Measurements from ENCODE around the gene KRT23. TPM values are rescaled to one million over a fixed set of nuclear protein-coding genes. Genes with fewer than 3 reads are reported as not detected.
A peak's percentile ranks its signal among the peaks of the same experiment; 100 is the strongest.

Gene KRT23
- total RNA-seq, 1 donor from 2014 or later: 17.1 TPM

DNA sequence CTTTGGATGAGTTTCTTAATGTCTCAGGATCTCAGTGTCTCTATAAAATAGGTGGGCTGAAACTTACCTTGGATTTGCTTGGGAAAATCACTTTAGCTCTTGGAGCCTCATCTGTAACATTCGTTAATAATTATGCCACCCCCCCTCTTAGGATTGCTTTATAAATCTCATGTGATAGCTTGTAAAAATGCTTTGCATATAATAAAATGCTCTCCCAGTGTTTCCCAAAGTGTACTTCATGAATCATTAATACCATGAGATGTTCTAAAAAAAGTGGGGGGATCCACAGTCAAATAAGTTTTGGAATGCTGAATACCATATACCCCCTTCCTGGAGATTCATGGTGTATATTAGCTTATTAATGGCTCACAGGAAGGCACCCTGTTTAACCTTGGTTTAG is 24.1 kb upstream of the KRT23 start:
- H3K4me3 ChIP-seq (ENCODE audit: low read depth, low read length): no peak overlapping the region
- TF ChIP-seq, protein P1, sequence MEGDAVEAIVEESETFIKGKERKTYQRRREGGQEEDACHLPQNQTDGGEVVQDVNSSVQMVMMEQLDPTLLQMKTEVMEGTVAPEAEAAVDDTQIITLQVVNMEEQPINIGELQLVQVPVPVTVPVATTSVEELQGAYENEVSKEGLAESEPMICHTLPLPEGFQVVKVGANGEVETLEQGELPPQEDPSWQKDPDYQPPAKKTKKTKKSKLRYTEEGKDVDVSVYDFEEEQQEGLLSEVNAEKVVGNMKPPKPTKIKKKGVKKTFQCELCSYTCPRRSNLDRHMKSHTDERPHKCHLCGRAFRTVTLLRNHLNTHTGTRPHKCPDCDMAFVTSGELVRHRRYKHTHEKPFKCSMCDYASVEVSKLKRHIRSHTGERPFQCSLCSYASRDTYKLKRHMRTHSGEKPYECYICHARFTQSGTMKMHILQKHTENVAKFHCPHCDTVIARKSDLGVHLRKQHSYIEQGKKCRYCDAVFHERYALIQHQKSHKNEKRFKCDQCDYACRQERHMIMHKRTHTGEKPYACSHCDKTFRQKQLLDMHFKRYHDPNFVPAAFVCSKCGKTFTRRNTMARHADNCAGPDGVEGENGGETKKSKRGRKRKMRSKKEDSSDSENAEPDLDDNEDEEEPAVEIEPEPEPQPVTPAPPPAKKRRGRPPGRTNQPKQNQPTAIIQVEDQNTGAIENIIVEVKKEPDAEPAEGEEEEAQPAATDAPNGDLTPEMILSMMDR (conservative IDR thresholded peaks at IDR 0.05; ENCODE audit: low read depth, low read length): no peak
- DNase-seq (ENCODE audit: low read depth): no peak

DNA sequence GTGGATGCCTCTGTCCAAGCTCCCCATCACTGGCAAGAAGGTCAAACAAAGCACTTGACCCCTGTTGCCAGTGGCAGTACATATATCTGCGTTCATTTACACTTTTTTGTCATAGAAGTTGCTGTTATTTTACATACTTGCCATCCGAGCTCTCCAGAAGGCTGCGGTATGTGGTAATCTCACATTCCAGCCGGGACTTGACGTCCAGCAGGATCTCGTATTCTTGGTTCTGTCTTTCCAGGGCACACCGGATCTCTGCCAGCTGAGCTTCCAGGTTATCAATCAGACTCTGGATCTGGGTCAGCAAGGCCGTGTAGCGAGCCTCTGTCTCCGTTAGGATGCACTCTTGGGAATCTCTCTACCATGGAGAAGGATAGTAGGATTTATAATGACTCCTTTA is 22.7 kb upstream of the KRT23 start:
- DNase-seq (ENCODE audit: low read depth): no peak
- no peak overlapping the region for H3K4me3 ChIP-seq (ENCODE audit: low read depth, low read length)
- TF ChIP-seq, protein P1 (conservative IDR thresholded peaks at IDR 0.05; ENCODE audit: low read depth, low read length): no peak

DNA sequence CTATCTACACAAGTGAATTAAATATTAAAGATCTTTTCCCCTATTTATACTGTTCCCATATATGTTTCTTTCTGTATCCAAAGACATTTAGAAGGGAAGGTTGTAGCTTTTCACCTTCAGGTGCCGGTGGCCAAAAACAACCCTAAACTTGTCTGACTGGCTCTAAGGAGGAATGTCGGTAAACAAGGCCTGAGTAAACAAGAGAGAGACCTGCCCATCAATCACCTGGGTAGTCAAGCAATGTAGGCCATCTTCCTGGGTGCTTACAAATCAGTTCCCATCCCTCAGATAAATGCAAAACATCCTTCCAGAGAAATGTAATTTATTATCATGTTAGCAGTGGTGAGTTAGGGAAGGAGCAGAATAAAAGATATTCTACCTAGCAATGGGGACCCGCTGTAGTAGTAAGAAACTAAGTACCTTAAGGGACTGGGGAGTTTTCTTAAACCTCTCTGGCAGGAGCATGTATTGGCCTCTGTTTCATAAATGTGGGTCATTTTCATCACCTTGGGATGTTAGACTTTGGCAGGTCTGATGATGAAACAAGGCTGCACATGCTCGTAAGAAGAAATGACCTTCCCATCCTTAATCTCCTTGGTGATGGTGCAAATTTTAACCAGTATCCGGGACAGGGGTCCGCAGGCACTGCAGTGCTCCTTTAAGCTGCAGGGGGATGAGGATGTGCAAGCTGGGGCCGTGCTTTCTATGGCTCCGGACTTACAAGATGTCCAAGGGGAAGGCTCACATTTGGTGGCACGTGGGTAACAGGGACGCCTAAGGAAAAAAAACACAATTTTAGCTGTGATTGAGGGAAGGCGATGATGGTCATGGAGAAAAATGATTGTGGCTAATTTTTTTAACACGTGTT is 20.9 kb upstream of the KRT23 start:
- no peak overlapping the region for H3K4me3 ChIP-seq (ENCODE audit: low read depth, low read length)
- no peak for DNase-seq (ENCODE audit: low read depth)
- TF ChIP-seq, protein P1 (conservative IDR thresholded peaks at IDR 0.05; ENCODE audit: low read depth, low read length): no peak

- H3K4me3 ChIP-seq (ENCODE audit: low read depth, low read length): no peak overlapping the region
- DNase-seq (ENCODE audit: low read depth): peak; percentile 96
- TF ChIP-seq, protein P1 (conservative IDR thresholded peaks at IDR 0.05; ENCODE audit: low read depth, low read length): no peak
These were observed 19.2 kb upstream of the KRT23 start for GRCh38 chr17:40956401-40957254.

DNA sequence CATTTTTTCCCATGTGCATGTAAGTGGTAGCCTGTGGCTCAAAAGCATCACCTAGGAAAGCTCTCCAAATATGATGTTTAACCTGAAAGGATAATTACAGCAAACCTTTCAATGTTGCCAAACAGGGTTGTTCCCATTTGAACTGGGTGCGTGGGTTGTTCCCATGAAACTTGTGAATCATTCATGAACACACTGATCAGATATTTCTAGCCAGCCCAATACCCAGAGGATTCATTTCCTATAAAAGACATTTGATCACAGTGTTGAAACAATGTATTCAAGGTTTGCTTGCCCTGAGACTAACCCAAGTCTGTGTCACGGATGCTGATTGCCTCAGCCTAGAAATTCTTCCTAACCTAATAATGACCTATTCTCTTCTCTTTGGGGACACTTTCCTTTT is 16.4 kb upstream of the KRT23 start:
- TF ChIP-seq, protein P1 (conservative IDR thresholded peaks at IDR 0.05; ENCODE audit: low read depth, low read length): no peak
- H3K4me3 ChIP-seq (ENCODE audit: low read depth, low read length): no peak overlapping the region
- peak; percentile 96 for DNase-seq (ENCODE audit: low read depth)

DNA sequence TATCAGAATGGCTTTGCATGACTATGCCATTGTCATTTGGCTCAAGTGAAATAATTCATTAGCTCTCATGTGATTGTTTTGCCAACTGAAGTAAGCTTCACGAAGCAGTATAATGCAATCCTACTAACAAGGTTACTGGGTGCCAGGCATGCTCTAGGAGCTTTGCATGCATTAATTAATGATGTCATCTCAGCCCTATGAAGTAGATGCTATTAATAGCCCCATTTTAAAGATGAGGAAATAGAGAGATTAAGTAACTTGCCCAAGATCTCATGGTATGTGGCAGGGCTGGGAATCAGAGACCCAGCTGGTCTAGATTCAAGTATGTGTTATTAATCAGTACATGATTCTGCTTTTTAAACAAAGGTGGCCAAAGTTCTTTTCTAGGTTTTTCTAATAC is 15.2 kb upstream of the KRT23 start:
- H3K4me3 ChIP-seq (ENCODE audit: low read depth, low read length): no peak overlapping the region
- TF ChIP-seq, protein P1 (conservative IDR thresholded peaks at IDR 0.05; ENCODE audit: low read depth, low read length): no peak
- DNase-seq (ENCODE audit: low read depth): peak; percentile 96
